ENCODE data around the gene PUM2. TPM values are rescaled to one million over a fixed set of nuclear protein-coding genes. Genes with fewer than 3 reads are reported as not detected.

The PUM2 gene, protein sequence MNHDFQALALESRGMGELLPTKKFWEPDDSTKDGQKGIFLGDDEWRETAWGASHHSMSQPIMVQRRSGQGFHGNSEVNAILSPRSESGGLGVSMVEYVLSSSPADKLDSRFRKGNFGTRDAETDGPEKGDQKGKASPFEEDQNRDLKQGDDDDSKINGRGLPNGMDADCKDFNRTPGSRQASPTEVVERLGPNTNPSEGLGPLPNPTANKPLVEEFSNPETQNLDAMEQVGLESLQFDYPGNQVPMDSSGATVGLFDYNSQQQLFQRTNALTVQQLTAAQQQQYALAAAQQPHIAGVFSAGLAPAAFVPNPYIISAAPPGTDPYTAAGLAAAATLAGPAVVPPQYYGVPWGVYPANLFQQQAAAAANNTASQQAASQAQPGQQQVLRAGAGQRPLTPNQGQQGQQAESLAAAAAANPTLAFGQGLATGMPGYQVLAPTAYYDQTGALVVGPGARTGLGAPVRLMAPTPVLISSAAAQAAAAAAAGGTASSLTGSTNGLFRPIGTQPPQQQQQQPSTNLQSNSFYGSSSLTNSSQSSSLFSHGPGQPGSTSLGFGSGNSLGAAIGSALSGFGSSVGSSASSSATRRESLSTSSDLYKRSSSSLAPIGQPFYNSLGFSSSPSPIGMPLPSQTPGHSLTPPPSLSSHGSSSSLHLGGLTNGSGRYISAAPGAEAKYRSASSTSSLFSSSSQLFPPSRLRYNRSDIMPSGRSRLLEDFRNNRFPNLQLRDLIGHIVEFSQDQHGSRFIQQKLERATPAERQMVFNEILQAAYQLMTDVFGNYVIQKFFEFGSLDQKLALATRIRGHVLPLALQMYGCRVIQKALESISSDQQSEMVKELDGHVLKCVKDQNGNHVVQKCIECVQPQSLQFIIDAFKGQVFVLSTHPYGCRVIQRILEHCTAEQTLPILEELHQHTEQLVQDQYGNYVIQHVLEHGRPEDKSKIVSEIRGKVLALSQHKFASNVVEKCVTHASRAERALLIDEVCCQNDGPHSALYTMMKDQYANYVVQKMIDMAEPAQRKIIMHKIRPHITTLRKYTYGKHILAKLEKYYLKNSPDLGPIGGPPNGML
- 105 TPM for total RNA-seq (2021; ENCODE audit: unreplicated experiment)
- polyA plus RNA-seq (2012), result 39.0 and 39.7 TPM in 2 replicates
- Bru-seq, nascent RNA, result percentile 97 among the genes with signal in this experiment
- percentile 93 among the genes with signal in this experiment for BruChase-seq, experiment 1, labeled RNA remaining after a 6-hour chase
- percentile 96 among the genes with signal in this experiment for BruChase-seq, experiment 2, labeled RNA remaining after a 2-hour chase
- long read RNA-seq, transcript PUM2-204 (21 exons, 3,594 nt), result major isoform, 10 of 78 reads
- long read RNA-seq, partial matches to known transcripts, result 37 of 78 reads
- long read RNA-seq, other reads (novel, unspliced or antisense), result 31 of 78 reads

DNA sequence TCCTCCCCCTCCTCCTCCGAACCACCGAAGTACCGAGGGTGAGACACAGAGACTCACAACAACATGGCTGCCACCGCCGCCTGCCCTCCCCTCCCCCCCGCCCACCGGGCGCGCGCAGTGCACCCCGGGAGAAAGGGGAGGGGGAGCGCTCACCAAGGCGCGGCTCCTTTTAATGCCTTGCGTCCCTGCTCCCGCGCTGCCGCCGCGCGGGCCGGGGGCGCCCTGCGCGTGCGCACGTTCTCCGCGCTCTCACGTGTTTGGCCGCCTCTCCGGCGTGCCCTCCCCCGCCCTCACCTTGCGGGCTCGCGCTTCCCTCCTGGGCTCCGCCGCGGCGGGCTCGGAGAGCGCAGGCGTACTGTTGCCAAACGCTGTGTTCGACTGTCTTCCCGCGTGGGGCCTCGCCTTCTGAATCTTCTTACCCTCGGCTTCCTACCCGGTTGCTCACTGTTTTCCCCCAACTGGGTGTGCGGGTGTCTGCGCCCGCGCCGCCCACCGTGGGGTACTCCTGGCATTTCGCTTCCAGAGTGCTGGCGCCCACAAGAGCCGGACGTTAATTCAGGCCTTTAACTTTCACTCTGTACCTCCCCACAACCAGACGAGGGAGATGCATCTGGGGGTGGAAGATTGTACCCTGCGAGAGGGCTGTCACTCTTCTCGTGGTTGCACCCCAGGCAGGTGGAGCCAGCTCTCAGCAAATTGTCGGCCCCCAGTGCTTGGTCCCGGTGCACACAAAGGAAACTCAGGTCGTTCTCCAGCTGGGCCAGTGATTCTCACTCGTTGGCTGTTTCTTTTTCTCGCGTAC is at the start of gene PUM2:
TSS of gene PUM2 (minus strand) at position 92 of the 802 bp plus-strand sequence. CDS start 23,484 bp downstream, outside the sequence.
- TSS peak; percentile 93 for BruUV-seq (replicated peaks)
- H3K9me3 ChIP-seq (ENCODE audit: control insufficient read depth in 1 of 2, insufficient read depth in 1 of 2, low read depth in 1 of 2, low read length in 2 of 2), result no peaks in the 10 kb centered on the region
- CTCF ChIA-PET, result no interaction called here
- H2AFZ ChIP-seq (ENCODE audit: low read depth, low read length, poor library complexity, severe bottlenecking), result peak within 1 kb of the TSS; percentile 54
- ATAC-seq, result peak; percentile 89
- peaks cover 45% of the 10 kb centered on the region for H3K79me2 ChIP-seq (ENCODE audit: insufficient read depth, low read length)
- intact Hi-C loops (cut with micrococcal nuclease), result loop anchor here (2.0 kb wide), 1 partner anchor 300 kb away; the partner anchor contains the start of gene LAPTM4A
- peak within 1 kb of the TSS; percentile 83 to 95 for H3K4me3 ChIP-seq (replicated peaks in 1 of 2; ENCODE audit: low read depth in 1 of 2, low read length in 2 of 2)
- H3K27ac ChIP-seq (ENCODE audit: low read depth, low read length), result peak within 1 kb of the TSS; percentile 92
- no peaks in the 10 kb centered on the region for H3K27me3 ChIP-seq (ENCODE audit: insufficient read depth, low read length)
- peak within 1 kb of the TSS; percentile 90 for H3K4me2 ChIP-seq (ENCODE audit: low read length)
- DNase-seq (ENCODE audit: low read depth, low spot score), result peak; percentile 93
- H3K9me2 ChIP-seq (ENCODE audit: insufficient read depth), result no peaks in the 10 kb centered on the region
- peak within 1 kb of the TSS; percentile 92 for H3K9ac ChIP-seq (ENCODE audit: low read length)
- POLR2A ChIA-PET, result no interaction called here
- RAD21 ChIA-PET (ENCODE audit: low non-redundant PET in 1 of 2, low total read pairs in 2 of 2, uncharacterized antibody in 2 of 2, unreplicated experiment in 2 of 2), result no interaction called here
- peaks cover 28% of the 10 kb centered on the region for H4K20me1 ChIP-seq (ENCODE audit: insufficient read depth)
- peaks cover 14 to 35% of the 10 kb centered on the region in 2 experiments for H3K4me1 ChIP-seq (ENCODE audit: control insufficient read depth in 1 of 2, insufficient read depth in 2 of 2, low read length in 2 of 2)
- H3K36me3 ChIP-seq (ENCODE audit: control insufficient read depth in 1 of 2, insufficient read depth in 2 of 2, low read length in 2 of 2), result peaks cover 0 to 4% of the 10 kb centered on the region in 2 experiments; a peak in 1 of 4 replicates
- TF ChIP-seq CBX3 (IDR thresholded peaks at IDR 0.05; ENCODE audit: low read depth), result peak; percentile 89
- TF ChIP-seq EZH2phosphoT487 (IDR thresholded peaks at IDR 0.05; ENCODE audit: borderline replicate concordance), result no peak
- no peak for TF ChIP-seq FOSL1 (IDR thresholded peaks at IDR 0.05; ENCODE audit: low read depth)
- peak; percentile 68 for TF ChIP-seq SP1 (IDR thresholded peaks at IDR 0.05; ENCODE audit: low read depth)
- TF ChIP-seq, protein P1, sequence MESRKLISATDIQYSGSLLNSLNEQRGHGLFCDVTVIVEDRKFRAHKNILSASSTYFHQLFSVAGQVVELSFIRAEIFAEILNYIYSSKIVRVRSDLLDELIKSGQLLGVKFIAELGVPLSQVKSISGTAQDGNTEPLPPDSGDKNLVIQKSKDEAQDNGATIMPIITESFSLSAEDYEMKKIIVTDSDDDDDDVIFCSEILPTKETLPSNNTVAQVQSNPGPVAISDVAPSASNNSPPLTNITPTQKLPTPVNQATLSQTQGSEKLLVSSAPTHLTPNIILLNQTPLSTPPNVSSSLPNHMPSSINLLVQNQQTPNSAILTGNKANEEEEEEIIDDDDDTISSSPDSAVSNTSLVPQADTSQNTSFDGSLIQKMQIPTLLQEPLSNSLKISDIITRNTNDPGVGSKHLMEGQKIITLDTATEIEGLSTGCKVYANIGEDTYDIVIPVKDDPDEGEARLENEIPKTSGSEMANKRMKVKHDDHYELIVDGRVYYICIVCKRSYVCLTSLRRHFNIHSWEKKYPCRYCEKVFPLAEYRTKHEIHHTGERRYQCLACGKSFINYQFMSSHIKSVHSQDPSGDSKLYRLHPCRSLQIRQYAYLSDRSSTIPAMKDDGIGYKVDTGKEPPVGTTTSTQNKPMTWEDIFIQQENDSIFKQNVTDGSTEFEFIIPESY (IDR thresholded peaks at IDR 0.05; ENCODE audit: extremely low read depth, insufficient replicate concordance, low read length), result no peak
- peak; percentile 90 for TF ChIP-seq SIN3A (IDR thresholded peaks at IDR 0.05; ENCODE audit: low read depth)
- peak; percentile 99 for TF ChIP-seq TCF7L2 (IDR thresholded peaks at IDR 0.05; ENCODE audit: borderline replicate concordance, extremely low read depth, insufficient read depth, insufficient read length)
- no peak for TF ChIP-seq ZNF274 (IDR thresholded peaks at IDR 0.05; ENCODE audit: low read depth, low read length)
- TF ChIP-seq SRF (IDR thresholded peaks at IDR 0.05; ENCODE audit: low read depth), result no peak
- no peak for TF ChIP-seq EZH2 (IDR thresholded peaks at IDR 0.05)
- TF ChIP-seq CEBPB (IDR thresholded peaks at IDR 0.05; ENCODE audit: low read depth), result no peak
- TF ChIP-seq, protein P2, sequence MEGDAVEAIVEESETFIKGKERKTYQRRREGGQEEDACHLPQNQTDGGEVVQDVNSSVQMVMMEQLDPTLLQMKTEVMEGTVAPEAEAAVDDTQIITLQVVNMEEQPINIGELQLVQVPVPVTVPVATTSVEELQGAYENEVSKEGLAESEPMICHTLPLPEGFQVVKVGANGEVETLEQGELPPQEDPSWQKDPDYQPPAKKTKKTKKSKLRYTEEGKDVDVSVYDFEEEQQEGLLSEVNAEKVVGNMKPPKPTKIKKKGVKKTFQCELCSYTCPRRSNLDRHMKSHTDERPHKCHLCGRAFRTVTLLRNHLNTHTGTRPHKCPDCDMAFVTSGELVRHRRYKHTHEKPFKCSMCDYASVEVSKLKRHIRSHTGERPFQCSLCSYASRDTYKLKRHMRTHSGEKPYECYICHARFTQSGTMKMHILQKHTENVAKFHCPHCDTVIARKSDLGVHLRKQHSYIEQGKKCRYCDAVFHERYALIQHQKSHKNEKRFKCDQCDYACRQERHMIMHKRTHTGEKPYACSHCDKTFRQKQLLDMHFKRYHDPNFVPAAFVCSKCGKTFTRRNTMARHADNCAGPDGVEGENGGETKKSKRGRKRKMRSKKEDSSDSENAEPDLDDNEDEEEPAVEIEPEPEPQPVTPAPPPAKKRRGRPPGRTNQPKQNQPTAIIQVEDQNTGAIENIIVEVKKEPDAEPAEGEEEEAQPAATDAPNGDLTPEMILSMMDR (IDR thresholded peaks at IDR 0.05 in 2 of 3, conservative IDR thresholded peaks at IDR 0.05 in 1 of 3; ENCODE audit: borderline replicate concordance in 1 of 3, insufficient read depth in 1 of 3, low read depth in 2 of 3, low read length in 2 of 3), result no peak
- peak; percentile 89 for TF ChIP-seq POLR2A (IDR thresholded peaks at IDR 0.05; ENCODE audit: borderline replicate concordance, extremely low read depth, insufficient read depth, insufficient read length)
- TF ChIP-seq, protein P3, sequence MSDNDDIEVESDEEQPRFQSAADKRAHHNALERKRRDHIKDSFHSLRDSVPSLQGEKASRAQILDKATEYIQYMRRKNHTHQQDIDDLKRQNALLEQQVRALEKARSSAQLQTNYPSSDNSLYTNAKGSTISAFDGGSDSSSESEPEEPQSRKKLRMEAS (IDR thresholded peaks at IDR 0.05), result peak; percentile 98
- TF ChIP-seq RAD21 (IDR thresholded peaks at IDR 0.05; ENCODE audit: low read depth), result no peak

Data from HCT116 (cell line).